ENCODE measurements around the gene UBE2E1.
"Not testable (repeated sequence)": the region's sequence is repeated elsewhere in the genome, so short reads cannot be mapped to it uniquely, and the experiment has no call there.

UBE2E1 gene

DNA sequence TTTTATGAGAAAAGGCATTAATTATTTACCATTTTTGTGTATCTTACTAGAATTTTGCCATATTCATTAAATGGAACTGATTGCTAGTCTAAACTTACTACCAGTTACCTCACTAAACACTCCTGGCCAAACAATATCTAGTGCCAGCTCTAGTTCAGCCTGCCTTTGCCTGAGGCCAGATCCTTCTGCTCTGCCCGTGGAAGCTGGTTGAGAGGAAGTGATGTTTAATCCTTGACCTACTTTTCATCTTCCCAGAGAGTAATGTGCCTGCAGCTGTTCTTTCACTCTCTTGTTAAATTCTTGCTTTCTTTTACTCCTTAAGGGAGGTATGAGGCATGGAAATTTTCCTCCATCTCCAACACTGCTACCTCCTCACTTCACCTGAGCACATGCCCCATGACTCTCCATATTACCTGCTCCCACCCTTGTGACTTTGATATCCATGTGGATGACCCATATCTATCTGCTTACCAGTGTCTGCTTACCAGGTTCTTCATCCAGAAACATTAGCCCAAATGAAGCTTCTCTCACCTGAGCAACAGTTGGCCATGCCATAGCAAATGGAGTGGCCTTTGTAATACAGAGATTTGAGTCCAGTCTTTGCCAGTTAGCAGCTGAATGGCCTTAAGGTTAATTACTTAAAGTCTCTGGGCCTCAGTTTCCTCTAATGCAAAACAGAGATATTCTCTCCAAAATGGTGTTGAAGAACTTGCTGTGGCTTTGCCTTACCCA lies 53.4 kb downstream of the UBE2E1 start:
- no peak for DNase-seq

DNA sequence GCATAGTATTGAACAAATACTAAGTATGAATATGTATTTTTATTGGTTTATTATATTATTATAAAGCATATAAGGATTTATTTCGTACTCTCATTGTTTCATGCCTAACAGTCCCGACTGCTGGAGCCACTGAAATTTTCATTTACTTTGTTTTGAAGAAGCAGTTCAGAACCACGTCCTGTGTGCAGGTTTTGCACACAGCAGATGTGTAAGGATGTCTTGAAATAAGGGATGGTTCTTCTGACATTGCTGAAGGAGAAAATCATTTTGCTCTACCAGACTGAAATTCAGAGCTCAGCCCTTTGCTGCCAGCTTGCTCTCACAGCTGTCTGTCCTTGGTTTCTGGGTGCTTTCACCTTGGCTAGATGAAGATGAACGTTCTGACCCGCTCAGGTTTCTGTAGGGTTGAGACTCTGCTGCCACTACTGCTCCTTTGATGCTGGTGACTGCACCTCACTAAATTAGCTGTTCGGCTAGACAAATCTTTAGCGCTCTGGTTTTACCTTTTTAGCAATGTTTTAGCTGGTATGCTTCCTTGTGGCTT lies 54.2 kb downstream of the UBE2E1 start:
- DNase-seq, result no peak

GRCh38 chr3:23861689-23862088 lies 55.9 kb downstream of the UBE2E1 start:
- DNase-seq, result no peak

DNA sequence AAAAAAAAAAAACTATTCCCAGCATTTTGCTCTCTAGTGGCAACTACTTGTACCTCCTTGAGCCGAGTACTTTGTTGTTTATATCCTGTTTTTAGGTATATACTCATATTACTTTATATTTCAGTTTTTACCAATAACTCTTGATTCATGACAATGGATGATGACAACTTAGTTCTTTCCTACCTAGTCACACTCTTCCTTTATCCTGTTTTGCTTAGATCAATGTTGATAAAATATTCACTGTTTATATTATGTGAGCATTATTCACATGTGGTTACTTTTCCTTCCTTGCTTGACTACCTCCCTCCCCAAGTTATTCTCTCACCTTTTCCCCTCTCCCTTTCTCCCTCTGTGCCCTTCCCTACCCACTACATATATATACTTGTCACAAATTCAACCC lies 57.3 kb downstream of the UBE2E1 start:
- DNase-seq, result no peak

GRCh38 chr3:23864931-23865330 lies 59.2 kb downstream of the UBE2E1 start:
- DNase-seq, result no peak

- DNase-seq, result no peak
Measured at GRCh38 chr3:23865595-23866396, 60.0 kb downstream of the UBE2E1 start.

DNA sequence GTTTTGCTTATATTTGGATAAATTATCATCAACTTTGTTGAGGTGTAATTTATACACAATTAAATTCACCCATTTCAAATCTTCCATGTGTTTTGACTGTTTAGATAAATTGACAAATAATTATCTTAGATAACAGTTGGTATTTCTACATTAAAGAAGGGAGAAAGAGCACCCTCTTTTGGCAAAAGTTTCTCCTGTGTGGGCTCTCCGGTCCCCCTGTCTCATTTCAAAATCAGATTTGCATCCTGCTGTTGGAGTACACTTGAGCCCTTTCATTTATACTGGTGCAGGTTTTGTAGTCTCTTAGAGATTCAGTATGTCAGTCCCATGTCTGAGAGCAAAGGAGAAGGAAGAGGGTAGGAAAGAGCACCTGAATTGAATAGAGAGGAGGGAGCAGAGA lies 61.6 kb downstream of the UBE2E1 start:
- DNase-seq, result no peak

GRCh38 chr3:23867838-23868237 lies 62.1 kb downstream of the UBE2E1 start:
- no peak for DNase-seq

DNA sequence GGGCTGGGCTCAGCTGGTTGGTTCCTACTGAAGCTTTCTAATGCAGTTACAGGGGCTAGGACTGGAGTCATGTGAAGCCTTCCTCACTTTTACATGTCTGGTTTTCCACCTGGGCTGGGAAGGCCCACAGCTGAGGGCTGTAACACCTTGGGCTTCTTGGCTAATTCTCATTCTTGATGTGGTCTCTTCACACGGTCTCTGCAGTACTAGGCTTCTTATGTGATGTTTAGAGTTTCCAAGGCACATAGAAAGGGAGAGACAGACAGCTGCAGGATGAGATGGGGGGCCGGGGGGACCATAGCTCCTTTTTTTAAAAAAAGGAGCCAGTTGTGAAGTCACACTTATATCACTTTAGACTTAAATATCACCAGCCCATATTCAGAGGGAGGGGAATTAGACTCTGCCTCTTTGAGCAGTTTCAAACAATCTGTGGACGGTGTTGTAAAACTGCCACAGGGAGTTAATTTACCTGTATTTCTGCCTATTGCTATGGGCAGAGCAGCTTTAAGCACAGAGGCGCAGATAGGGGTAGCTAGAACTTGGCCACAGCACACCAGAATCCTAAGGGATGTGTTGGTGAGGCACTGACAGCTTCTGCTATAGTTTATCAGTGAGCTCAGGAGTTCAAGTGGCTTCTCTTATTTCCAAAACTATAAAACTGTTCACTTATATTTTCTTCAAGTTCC lies 64.4 kb downstream of the UBE2E1 start:
- no peak for DNase-seq

DNA sequence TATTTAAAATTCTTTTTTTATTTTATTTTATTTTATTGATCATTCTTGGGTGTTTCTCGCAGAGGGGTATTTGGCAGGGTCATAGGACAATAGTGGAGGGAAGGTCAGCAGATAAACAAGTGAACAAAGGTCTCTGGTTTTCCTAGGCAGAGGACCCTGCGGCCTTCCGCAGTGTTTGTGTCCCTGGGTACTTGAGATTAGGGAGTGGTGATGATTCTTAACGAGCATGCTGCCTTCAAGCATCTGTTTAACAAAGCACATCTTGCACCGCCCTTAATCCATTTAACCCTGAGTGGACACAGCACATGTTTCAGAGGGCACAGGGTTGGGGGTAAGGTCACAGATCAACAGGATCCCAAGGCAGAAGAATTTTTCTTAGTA lies 64.9 kb downstream of the UBE2E1 start:
- DNase-seq, result not testable (repeated sequence)

DNA sequence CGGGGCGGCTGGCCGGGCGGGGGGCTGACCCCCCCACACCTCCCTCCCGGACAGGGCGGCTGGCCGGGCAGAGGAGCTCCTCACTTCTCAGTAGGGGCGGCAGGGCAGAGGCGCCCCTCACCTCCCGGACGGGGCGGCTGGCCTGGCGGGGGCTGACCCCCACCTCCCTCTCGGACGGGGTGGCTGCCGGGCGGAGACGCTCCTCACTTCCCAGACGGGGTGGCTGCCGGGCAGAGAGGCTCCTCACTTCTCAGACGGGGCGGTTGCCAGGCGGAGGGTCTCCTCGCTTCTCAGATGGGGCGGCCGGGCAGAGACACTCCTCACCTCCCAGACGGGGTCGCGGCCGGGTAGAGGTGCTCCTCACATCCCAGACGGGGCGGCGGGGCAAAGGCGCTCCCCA lies 65.6 kb downstream of the UBE2E1 start:
- DNase-seq, result not testable (repeated sequence)

- no peak for DNase-seq
Measured at GRCh38 chr3:23872330-23872729, 66.6 kb downstream of the UBE2E1 start.

DNA sequence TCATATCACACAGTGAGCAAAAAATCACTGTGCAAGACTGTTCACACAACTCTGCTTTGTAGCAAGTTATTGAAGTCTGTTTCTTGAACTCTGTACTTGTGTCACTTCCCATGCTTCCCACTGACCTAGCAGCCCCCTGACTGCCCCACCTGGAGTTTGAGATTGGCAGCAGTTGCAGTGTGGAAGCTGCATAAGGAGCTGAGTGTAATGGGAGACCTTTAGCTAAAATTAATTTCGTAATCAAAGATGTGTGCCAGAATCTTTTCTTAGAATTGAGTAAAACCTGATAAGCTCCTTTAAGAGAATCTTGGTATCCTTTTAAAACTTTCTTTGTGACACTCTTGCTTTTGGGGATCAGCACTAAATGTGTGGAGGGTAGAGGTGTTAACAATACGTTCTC lies 68.2 kb downstream of the UBE2E1 start:
- no peak for DNase-seq

DNA sequence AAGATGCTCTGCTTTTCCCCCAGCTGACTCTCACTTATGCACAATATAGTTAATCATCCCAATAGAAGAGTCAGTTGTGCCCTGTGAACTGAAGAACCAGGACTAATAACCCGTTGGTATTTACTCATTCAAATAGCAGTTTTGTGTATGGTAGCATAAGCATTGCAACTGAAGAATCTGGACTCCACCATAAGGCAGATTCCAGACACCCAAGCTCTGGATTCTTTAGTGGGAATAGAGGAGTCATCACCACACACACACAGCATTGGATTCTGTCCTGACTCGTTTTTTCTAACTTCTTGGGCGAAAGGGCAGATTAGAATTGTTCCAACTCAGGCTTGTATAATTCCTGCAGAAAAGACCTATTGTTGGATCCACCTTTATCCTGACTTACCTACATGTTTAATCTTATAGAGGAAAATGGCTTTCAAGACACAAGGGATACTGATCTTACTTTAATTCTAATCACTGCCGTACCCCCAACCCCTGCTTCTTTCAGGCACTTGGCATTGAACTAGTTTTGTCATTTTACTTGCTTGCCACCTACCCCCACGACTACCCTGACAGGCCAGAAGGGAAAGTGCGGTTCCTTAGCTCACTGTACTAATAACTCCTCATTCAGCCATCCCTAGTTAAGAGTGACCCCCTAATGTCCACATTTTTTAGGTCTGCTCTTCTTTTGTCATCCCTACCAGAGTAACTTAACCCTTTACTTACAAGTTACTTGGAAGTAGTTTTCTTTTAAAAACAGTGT lies 68.8 kb downstream of the UBE2E1 start:
- DNase-seq, result no peak

DNA sequence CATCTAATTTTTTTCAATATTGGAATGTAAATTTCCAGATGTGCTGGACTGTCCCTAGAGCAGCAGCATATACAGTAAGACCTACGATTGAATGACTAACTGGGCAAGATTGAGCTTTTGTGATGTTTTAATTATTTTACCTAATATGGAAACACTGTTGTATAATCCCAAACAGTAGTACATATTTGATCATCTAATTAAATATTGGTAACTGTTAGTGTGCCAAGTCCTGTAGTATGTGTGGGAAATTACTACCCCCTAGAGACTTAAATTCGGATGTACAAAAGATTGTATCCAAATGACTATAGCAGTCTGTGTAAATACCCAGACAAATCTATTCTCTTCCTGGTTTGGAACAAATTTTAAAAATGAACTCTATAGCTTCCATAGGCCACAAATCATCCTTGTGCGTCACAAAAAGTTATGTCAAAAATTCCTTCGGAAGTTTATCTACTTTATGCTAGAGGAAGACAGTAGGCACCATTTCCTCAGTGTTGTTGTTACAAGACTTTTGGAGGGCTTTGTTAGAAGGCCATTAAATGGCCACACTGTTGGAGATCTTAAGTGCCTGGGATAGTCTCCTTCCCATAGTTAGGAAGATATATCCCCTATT lies 69.5 kb downstream of the UBE2E1 start:
- no peak for DNase-seq

DNA sequence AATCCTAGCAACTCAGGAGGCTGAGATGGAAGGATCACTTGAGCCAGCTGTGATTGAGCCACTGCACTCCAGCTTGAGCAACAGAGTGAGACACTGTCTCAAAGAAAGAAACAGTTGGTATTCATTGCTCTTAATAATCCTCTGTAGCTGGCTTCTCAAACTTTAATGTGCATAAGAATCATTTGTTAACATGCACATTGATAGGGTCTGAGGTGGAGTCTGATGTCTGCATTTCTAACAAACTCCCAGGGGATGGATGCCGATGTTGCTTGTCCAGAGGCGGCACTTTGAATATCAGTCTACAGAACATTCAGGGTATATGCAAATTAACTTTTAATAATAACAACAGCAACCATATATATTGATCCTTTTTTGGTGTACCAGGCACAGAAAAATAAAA lies 71.2 kb downstream of the UBE2E1 start:
- DNase-seq, result no peak

GRCh38 chr3:23877329-23877980 lies 71.7 kb downstream of the UBE2E1 start:
- no peak for DNase-seq

GRCh38 chr3:23879485-23879884 lies 73.7 kb downstream of the UBE2E1 start:
- no peak for DNase-seq

DNA sequence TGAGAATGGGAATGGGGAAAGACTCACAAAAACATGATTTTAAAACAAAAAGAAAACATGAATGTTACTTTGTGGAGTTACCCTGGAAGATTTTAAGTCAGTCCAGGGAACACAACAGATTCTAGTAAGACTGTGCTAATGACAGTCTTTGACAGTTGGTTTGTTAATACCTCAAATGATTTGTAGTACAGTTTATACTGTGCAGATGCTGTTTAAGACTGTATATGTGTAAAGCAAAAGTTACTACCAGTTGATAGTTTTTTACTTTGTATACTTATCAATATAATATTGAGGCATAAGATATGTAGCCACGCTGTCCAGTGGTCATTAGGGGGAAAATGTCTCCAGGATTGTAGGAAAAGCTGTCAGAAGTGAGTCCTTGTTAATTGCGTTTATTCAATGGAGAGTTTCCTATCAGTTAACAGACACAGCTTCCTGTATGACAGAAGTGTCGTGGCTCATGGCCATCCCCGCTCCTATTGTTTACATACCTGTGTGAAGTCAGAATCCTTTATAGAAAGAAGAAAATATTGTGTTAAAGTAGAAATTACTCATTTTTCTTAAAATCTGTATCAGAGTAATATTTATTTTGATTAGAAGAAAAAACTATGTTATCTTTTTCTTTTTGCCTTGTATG lies 75.1 kb downstream of the UBE2E1 start:
- DNase-seq, result no peak

DNA sequence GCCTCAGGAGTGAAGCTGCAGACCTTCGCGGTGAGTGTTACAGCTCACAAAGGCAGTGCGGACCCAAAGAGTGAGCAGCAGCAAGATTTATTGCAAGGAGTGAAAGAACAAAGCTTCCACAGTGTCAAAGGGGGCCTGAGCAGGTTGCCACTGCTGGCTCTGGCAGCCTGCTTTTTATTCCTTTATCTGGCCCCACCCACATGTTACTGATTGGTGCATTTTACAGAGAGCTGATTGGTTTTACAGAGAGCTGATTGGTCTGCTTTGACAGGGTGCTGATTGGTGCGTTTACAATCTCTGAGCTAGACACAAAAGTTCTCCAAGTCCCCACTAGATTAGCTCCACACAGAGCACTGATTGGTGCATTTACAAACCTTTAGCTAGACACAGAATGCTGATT lies 76.2 kb downstream of the UBE2E1 start:
- not testable (repeated sequence) for DNase-seq

DNA sequence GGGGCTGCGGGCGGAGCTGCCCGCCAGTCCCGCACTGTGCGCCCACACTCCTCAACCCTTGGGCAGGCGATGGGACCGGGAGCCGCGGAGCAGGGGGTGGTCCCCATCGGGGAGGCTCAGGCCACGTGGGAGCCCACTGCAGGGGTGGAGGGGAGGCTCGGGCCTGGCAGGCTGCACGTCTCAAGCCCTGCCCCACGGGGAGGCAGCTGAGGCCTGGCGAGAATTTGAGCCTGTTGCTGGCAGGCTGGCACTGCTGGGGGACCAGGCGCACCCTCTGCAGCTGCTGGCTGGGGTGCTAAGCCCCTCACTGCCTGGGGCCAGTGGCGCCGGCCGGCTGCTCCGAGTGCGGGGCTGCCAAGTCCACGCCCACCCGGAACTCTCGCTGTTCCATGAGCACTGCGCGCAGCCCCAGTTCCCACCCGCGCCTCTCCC lies 76.7 kb downstream of the UBE2E1 start:
- no peak for DNase-seq

Data from activated CD4-positive, alpha-beta T cell treated with anti-CD3 and anti-CD28 coated beads for 1 hour (primary cell).